SK-N-SH (cell line): ENCODE results near the gene LANCL3.

Source experiments
- CHD2 ChIP-seq: fragments of 150-350 bp; IDR thresholded peaks from 2 replicates; pipeline ENCODE4 v1.6.1; 2018; ENCODE audit warnings: low read length; ENCODE audit not compliant: partially characterized antibody
- CTCF ChIP-seq: fragments of 200-600 bp; sonication (generic); IDR thresholded peaks from 2 replicates; pipeline ENCODE4 v1.6.1; 2017; ENCODE audit warnings: antibody characterized with exemption, mild to moderate bottlenecking, moderate library complexity
- ELF1 ChIP-seq: IDR thresholded peaks from 2 replicates; pipeline ENCODE4 v1.4.0; 2012
- EP300 ChIP-seq, 2 experiments: IDR thresholded peaks; 2 replicates each; pipeline versions ENCODE4 v1.4.0 to v1.6.1; 2012; ENCODE audit warnings: borderline replicate concordance in 1 of 2, low read depth in 1 of 2, low read length in 1 of 2
- EZH2phosphoT487 ChIP-seq: fragments of 200-600 bp; sonication (generic); IDR thresholded peaks from 2 replicates; pipeline ENCODE4 v1.6.1; 2017; ENCODE audit warnings: low read depth, mixed run types, mild to moderate bottlenecking, antibody characterized with exemption, moderate library complexity, borderline replicate concordance
- MAX ChIP-seq: IDR thresholded peaks from 2 replicates; pipeline ENCODE4 v1.4.0; 2012; ENCODE audit warnings: low read depth
- POLR2AphosphoS5 ChIP-seq: IDR thresholded peaks from 2 replicates; pipeline ENCODE4 v1.6.1; 2012; ENCODE audit warnings: low read depth, low read length
- RAD21 ChIP-seq: IDR thresholded peaks from 2 replicates; pipeline ENCODE4 v1.6.1; 2012; ENCODE audit warnings: mild to moderate bottlenecking, low read length
- TAF1 ChIP-seq: IDR thresholded peaks from 2 replicates; pipeline ENCODE4 v1.6.1; 2012; ENCODE audit warnings: low read depth, mild to moderate bottlenecking, low read length, moderate library complexity, borderline replicate concordance
- TCF12 ChIP-seq: IDR thresholded peaks from 2 replicates; pipeline ENCODE4 v1.4.0; 2012
- USF1 ChIP-seq: IDR thresholded peaks from 2 replicates; pipeline ENCODE4 v1.4.0; 2012; ENCODE audit warnings: low read depth, borderline replicate concordance
- YY1 ChIP-seq: IDR thresholded peaks from 2 replicates; pipeline ENCODE4 v1.4.0; 2012; ENCODE audit warnings: low read depth, mild to moderate bottlenecking

- TF ChIP-seq EZH2phosphoT487 (no peak), YY1 (no peak), CTCF (no peak), MAX (no peak), EP300 (IDR thresholded peaks at IDR 0.05; ENCODE audit: borderline replicate concordance in 1 of 2, low read depth in 1 of 2, low read length in 1 of 2) (no peak), ELF1 (no peak), TCF12 (no peak), RAD21 (no peak), POLR2AphosphoS5 (no peak), USF1 (no peak), TAF1 (no peak), CHD2 (no peak)
Measured at GRCh38 chrX:37679888-37680287, 108.4 kb downstream of the LANCL3 start.
